GM18909 (cell line): ENCODE results near the gene BRWD1.

Experiments
- ATAC-seq: cut with Tn5 transposase; IDR thresholded peaks from one replicate; pipeline ENCODE4 v1.9.1; 2021; ENCODE audit warnings: mild to moderate bottlenecking; ENCODE audit not compliant: unreplicated experiment, poor library complexity

BRWD1 gene

GRCh38 chr21:39208624-39209333 lies 104.7 kb downstream of the BRWD1 start:
- ATAC-seq, result no peak

- no peak for ATAC-seq
Observed at GRCh38 chr21:39204134-39204533, 109.3 kb downstream of the BRWD1 start.

GRCh38 chr21:39198800-39199199 lies 114.6 kb downstream of the BRWD1 start:
- no peak for ATAC-seq

GRCh38 chr21:39197448-39198233 lies 115.8 kb downstream of the BRWD1 start:
- ATAC-seq, result no peak

GRCh38 chr21:39196838-39197237 lies 116.6 kb downstream of the BRWD1 start:
- ATAC-seq, result no peak

GRCh38 chr21:39196310-39196709 lies 117.1 kb downstream of the BRWD1 start:
- ATAC-seq, result no peak

- ATAC-seq, result no peak
Observed at GRCh38 chr21:39193380-39193779, 120.1 kb downstream of the BRWD1 start.

- no peak for ATAC-seq
Observed at GRCh38 chr21:39189857-39190604, 123.4 kb downstream of the BRWD1 start.

GRCh38 chr21:39188521-39189139 lies 124.8 kb downstream of the BRWD1 start:
- ATAC-seq, result no peak

- ATAC-seq, result no peak
Observed at GRCh38 chr21:39187141-39187540, 126.3 kb downstream of the BRWD1 start.

- no peak for ATAC-seq
Observed at GRCh38 chr21:39186676-39187075, 126.8 kb downstream of the BRWD1 start.

GRCh38 chr21:39185157-39185556 lies 128.3 kb downstream of the BRWD1 start:
- ATAC-seq, result no peak

GRCh38 chr21:39184050-39184980 lies 129.1 kb downstream of the BRWD1 start:
- ATAC-seq, result no peak

- ATAC-seq, result peak; percentile 88
Observed at GRCh38 chr21:39183272-39184049, 130.0 kb downstream of the BRWD1 start, which contains the start of gene PSMG1. TSS of gene PSMG1 (minus strand) at chr21:39183451. CDS start at chr21:39183385, 66 bp downstream.

- peak; percentile 33 for ATAC-seq
Observed at GRCh38 chr21:39182484-39183271, 130.8 kb downstream of the BRWD1 start.

- ATAC-seq, result no peak
Observed at GRCh38 chr21:39182016-39182415, 131.4 kb downstream of the BRWD1 start.

- no peak for ATAC-seq
Observed at GRCh38 chr21:39181205-39181818, 132.1 kb downstream of the BRWD1 start.
